Gastroesophageal sphincter (tissue), 4 donors: Measurements from ENCODE around the gene AMPD3. TPM values are rescaled to one million over a fixed set of nuclear protein-coding genes. Genes with fewer than 3 reads are reported as not detected.

ENCODE experiments used
- ATAC-seq: fragments of 150-250 bp; one replicate; pipeline ENCODE4 v1.9.1; 2016; ENCODE audit warnings: mild to moderate bottlenecking, moderate library complexity
- H3K27ac ChIP-seq, 4 donors: fragments of 200-600 bp; sonication (generic) in 3 of 4; 1 replicate in 3 of 4; 2 replicates in 1 of 4; pipeline ENCODE4 v1.5.1; 2016 to 2019
- H3K27me3 ChIP-seq: fragments of 200-600 bp; sonication (generic); one replicate; pipeline ENCODE4 v1.5.1; 2019
- H3K36me3 ChIP-seq, 2 donors: fragments of 200-600 bp; sonication (generic); one replicate each; pipeline ENCODE4 v1.5.1; 2019; ENCODE audit warnings: control low read depth in 1 of 2
- H3K4me1 ChIP-seq, 3 donors: fragments of 200-600 bp; sonication (generic); 1 replicate in 2 of 3; 2 replicates in 1 of 3; pipeline ENCODE4 v1.5.1; 2016 to 2019; ENCODE audit warnings: control low read depth in 2 of 3
- H3K4me3 ChIP-seq, 2 donors: fragments of 200-600 bp; sonication (generic); one replicate each; pipeline ENCODE4 v1.5.1; 2019; ENCODE audit warnings: mild to moderate bottlenecking in 1 of 2, moderate library complexity in 1 of 2
- H3K9me3 ChIP-seq, 3 donors: fragments of 200-600 bp; sonication (generic); one replicate each; pipeline ENCODE4 v1.5.1; 2017 to 2019; ENCODE audit warnings: control low read depth in 2 of 3
- EP300 ChIP-seq: sonication (generic); formaldehyde crosslinking; IDR thresholded peaks from one replicate; pipeline ENCODE4 v1.6.1; 2017; ENCODE audit warnings: antibody characterized with exemption, mild to moderate bottlenecking
- POLR2A ChIP-seq, 2 donors: fragments of 450-650 bp; IDR thresholded peaks; one replicate each; pipeline ENCODE4 v1.6.1; 2017; ENCODE audit warnings: antibody characterized with exemption in 2 of 2, mild to moderate bottlenecking in 2 of 2, moderate library complexity in 1 of 2
- POLR2AphosphoS5 ChIP-seq: sonication (generic); formaldehyde crosslinking; IDR thresholded peaks from one replicate; pipeline ENCODE4 v1.6.1; 2017; ENCODE audit warnings: antibody characterized with exemption
- WGBS, 2 donors: methylation state at CpG; one replicate each; pipeline ENCODE4 v1.1.5; 2018; ENCODE audit warnings: low coverage in 1 of 2; 5-methylcytosine and 5-hydroxymethylcytosine counted together
- total RNA-seq, 4 donors: library from RNA; depleted of rRNA; stranded (reverse); fragments of >200 nt; gene quantifications; one replicate each; pipeline ENCODE4 v1.1.0, GENCODE V29; 2016
- TF ChIP-seq, protein P1 (sequence below), 4 experiments: fragments of 200-600 bp in 2 of 4; fragments of 450-650 bp in 2 of 4; sonication (generic) in 1 of 4; IDR thresholded peaks; one replicate each; pipeline ENCODE4 v1.5.1; 2017 to 2019; ENCODE audit warnings: antibody characterized with exemption in 4 of 4, mild to moderate bottlenecking in 2 of 4, moderate library complexity in 2 of 4

AMPD3 gene
- total RNA-seq, 4 donors from 2014 or later, result 4.3 to 7.3 (median 5.4) TPM

DNA sequence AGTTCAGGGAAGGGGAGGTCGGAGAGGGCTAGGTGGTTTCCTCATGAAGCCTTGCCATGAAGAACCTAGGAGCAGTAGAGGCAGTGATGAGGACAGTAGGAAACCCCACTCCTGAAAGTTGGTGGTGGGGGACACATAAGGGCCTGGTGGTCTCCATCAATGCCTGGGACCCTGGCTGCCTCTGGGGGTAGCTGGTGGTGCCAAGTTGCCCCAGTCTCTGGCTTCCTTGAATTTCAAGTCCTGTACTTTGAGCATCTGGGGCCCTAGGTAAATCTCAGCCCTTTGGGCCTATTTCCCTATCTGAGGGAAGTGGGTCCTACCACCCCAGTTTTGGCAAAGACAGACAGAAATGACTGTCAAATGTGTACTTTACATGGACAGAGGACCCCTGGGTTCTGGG lies 28.1 kb downstream of the AMPD3 start:
- no peak overlapping the region for H3K4me3 ChIP-seq
- TF ChIP-seq EP300, result no peak
- H3K9me3 ChIP-seq, result no peaks in the 10 kb centered on the region
- WGBS, 2 donors, result 100% methylated on average over 1 of the region's 1 CpG
- H3K27me3 ChIP-seq, result no peaks in the 10 kb centered on the region
- ATAC-seq, result no peak
- no peak overlapping the region for H3K27ac ChIP-seq
- H3K4me1 ChIP-seq, result peaks cover 0 to 10% (median 0%) of the 10 kb centered on the region in 3 donors
- H3K36me3 ChIP-seq, result peaks cover 0 to 10% of the 10 kb centered on the region in 2 donors

DNA sequence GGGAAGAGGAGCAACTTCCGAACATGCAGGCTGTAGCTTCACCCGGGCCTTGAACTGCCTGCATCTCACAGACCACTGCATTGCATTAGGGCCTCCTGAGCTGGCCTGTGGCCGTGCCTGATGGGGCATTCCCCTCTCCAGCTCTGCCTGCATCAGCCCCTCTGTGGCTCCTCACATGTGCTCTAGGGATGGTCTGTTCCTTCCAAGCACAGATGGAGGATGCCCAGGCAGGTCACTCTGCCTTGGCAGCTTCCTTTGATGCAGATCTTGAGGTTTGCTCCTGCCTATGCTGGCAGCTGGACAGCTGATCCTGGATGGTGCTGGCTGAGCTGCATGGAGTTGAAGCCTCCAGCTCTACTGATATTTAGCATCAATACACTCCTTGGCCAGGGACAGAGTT lies 28.5 kb downstream of the AMPD3 start:
- no peak overlapping the region for H3K4me3 ChIP-seq
- H3K36me3 ChIP-seq, result peaks cover 0 to 10% of the 10 kb centered on the region in 2 donors
- H3K4me1 ChIP-seq, result peaks cover 0 to 8% (median 0%) of the 10 kb centered on the region in 3 donors
- no peaks in the 10 kb centered on the region for H3K27me3 ChIP-seq
- no peaks in the 10 kb centered on the region for H3K9me3 ChIP-seq
- TF ChIP-seq EP300 (no peak), POLR2AphosphoS5 (no peak), POLR2A (IDR thresholded peaks at IDR 0.05) (no peak)
- TF ChIP-seq, protein P1, sequence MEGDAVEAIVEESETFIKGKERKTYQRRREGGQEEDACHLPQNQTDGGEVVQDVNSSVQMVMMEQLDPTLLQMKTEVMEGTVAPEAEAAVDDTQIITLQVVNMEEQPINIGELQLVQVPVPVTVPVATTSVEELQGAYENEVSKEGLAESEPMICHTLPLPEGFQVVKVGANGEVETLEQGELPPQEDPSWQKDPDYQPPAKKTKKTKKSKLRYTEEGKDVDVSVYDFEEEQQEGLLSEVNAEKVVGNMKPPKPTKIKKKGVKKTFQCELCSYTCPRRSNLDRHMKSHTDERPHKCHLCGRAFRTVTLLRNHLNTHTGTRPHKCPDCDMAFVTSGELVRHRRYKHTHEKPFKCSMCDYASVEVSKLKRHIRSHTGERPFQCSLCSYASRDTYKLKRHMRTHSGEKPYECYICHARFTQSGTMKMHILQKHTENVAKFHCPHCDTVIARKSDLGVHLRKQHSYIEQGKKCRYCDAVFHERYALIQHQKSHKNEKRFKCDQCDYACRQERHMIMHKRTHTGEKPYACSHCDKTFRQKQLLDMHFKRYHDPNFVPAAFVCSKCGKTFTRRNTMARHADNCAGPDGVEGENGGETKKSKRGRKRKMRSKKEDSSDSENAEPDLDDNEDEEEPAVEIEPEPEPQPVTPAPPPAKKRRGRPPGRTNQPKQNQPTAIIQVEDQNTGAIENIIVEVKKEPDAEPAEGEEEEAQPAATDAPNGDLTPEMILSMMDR (IDR thresholded peaks at IDR 0.05), result no peak
- WGBS, 2 donors, result 33 to 63% methylated on average over 2 to 3 of the region's 3 CpGs
- H3K27ac ChIP-seq, result no peak overlapping the region
- ATAC-seq, result no peak

DNA sequence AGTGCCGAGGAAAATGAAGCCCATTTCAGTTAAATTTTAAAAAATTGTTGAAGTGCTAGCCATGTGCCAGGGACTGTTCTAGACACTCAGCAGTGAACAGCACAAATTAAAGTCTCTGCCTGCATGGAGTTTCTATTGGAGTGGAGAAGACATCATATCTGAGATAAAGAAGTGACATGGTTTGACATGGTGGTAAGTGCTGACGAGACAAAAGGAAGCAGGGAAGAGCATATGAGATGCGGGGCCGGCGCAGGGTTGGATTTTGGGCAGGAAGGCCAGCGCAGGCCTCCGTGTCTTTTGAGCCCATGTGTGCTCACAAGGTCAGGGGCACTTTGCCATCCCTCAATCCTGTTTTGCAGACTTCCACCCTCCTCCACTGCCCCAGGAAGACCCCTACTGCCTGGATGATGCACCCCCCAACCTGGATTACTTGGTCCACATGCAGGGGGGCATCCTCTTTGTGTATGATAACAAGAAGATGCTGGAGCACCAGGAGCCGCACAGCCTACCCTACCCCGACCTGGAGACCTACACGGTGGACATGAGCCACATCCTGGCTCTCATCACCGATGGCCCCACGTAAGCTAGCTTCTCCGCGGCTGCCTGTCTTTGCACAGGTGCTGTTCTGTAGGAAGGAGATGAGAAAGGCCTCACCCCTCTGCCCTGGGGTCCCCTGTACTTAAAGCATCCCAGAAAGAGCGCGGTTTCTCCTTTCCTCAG lies 29.6 kb downstream of the AMPD3 start:
- no peak for ATAC-seq
- H3K36me3 ChIP-seq, result peaks cover 0 to 10% of the 10 kb centered on the region in 2 donors
- no peaks in the 10 kb centered on the region for H3K4me1 ChIP-seq
- H3K9me3 ChIP-seq, result no peaks in the 10 kb centered on the region
- H3K4me3 ChIP-seq, result no peak overlapping the region
- H3K27ac ChIP-seq, result no peak overlapping the region
- 56 to 90% methylated on average over 2 to 3 of the region's 16 CpGs for WGBS, 2 donors
- TF ChIP-seq EP300 (no peak), POLR2A (IDR thresholded peaks at IDR 0.05) (no peak), POLR2AphosphoS5 (no peak)
- TF ChIP-seq, protein P1 (IDR thresholded peaks at IDR 0.05), result no peak
- H3K27me3 ChIP-seq, result no peaks in the 10 kb centered on the region

DNA sequence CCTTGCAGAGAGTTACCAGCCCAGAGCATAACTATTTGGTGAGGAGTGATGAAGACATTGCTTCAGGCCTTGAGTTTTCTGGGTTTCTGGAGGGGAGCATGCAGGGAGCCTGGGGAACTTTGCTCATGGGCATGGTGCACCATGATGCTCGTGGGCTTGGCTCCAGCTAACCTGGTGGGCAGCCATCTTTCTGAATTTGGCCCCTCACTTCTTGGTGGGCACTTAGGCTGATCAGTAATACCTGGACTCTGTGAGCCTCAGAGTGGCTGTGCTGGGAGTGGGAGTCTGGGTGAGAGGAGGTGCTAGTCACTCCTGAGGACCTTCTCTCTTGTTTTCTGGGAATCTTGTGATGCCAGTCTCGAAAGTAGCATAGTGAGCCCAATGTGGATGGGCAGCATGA lies 30.6 kb downstream of the AMPD3 start:
- no peak overlapping the region for H3K27ac ChIP-seq
- ATAC-seq, result no peak
- H3K4me3 ChIP-seq, result no peak overlapping the region
- peaks cover 0 to 9% (median under 1%) of the 10 kb centered on the region in 3 donors for H3K4me1 ChIP-seq
- no peaks in the 10 kb centered on the region for H3K27me3 ChIP-seq
- WGBS, 2 donors, result 100% methylated on average over 1 of the region's 2 CpGs
- peaks cover 0 to 10% of the 10 kb centered on the region in 2 donors for H3K36me3 ChIP-seq
- no peaks in the 10 kb centered on the region for H3K9me3 ChIP-seq
- TF ChIP-seq POLR2A (IDR thresholded peaks at IDR 0.05), result no peak
- TF ChIP-seq, protein P1 (IDR thresholded peaks at IDR 0.05), result no peak
- TF ChIP-seq EP300, result no peak
- TF ChIP-seq POLR2AphosphoS5, result no peak

DNA sequence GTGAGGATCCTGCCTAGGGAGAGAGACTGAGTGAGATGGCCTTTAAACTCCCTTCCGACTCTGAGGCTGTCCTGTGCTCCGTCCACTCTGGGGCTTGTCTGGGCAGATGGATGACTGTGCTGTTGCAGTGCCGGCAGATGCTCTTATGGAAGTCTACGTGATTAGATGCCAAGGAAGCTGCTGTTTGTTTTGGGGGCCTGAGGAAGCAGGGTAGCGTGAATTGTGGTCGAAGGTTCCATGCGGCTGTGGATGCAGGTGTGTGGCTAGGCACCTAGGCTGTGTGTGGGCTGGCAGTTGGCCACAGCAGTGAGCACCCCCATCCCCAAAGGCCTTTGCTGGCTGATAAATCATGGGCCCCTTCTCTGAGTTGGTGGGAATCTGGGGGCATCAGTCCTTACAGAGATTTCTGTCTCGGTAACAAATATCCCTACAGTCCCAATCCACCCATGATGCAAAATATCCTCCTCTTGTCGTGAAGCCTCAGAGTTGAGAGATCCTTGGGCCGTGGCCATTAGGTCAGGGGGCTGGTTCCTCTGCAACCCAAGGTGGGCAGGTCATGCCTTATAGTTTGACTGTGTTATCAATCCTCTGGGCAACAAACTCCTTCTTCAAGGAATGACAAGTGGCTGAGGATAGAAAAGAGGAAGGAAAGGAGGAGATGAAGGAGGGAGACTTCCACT lies 31.2 kb downstream of the AMPD3 start:
- ATAC-seq, result no peak
- TF ChIP-seq, protein P1 (IDR thresholded peaks at IDR 0.05), result no peak
- TF ChIP-seq EP300 (no peak), POLR2AphosphoS5 (no peak), POLR2A (IDR thresholded peaks at IDR 0.05) (no peak)
- Histone ChIP-seq H3K9me3 (no peaks in the 10 kb centered on the region), H3K4me3 (no peak overlapping the region), H3K27ac (no peak overlapping the region), H3K36me3 (peaks cover 0 to 10% of the 10 kb centered on the region in 2 donors), H3K27me3 (no peaks in the 10 kb centered on the region), H3K4me1 (peaks cover 0 to 16% (median 7%) of the 10 kb centered on the region in 3 donors)
- 80 to 100% methylated on average over 3 to 4 of the region's 10 CpGs for WGBS, 2 donors
